GM18861 (cell line): Measurements from ENCODE around the gene FMN1.

Source experiments
- ATAC-seq: cut with Tn5 transposase; IDR thresholded peaks from one replicate; pipeline ENCODE4 v1.9.1; 2021; ENCODE audit not compliant: unreplicated experiment

FMN1 gene

DNA sequence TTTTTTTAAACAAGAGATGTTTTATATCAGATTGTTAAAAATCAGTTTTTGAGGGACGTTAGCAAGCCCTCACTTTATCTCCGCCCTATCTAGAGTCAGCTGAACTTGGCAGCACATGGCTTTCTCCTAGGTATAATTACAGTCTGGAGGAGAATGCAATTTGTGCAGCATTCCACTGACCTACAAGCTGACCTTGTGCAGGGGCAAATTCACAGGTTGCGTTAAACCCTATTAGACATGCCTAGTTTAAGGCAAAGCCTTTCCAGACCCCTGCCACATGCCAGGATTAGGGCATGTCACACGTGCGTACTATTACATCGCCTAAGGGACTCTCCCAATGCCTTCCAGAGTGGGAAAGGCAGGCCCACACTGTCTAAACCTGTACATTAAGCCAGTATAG, 252.7 kb downstream of the FMN1 start:
- ATAC-seq: no peak

DNA sequence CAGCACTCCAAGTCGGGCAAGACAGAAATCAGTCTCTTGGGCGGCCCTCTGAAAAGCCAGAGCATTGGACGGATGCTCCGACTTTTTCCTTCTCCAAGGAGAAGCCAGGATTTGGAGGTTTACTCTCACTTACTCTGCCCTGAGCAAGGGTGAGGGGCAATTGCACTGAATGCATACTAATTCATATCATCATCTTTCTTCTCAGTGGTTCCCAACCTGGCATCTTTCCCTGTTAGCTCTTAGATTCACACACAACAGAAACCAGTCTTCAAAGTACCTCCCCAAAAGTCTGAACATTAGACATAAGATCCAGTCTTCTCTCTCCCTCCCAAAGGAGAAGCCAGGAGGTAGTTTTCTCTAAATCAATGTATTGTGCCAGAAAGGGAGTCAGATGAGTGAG, 257.5 kb downstream of the FMN1 start:
- no peak for ATAC-seq

DNA sequence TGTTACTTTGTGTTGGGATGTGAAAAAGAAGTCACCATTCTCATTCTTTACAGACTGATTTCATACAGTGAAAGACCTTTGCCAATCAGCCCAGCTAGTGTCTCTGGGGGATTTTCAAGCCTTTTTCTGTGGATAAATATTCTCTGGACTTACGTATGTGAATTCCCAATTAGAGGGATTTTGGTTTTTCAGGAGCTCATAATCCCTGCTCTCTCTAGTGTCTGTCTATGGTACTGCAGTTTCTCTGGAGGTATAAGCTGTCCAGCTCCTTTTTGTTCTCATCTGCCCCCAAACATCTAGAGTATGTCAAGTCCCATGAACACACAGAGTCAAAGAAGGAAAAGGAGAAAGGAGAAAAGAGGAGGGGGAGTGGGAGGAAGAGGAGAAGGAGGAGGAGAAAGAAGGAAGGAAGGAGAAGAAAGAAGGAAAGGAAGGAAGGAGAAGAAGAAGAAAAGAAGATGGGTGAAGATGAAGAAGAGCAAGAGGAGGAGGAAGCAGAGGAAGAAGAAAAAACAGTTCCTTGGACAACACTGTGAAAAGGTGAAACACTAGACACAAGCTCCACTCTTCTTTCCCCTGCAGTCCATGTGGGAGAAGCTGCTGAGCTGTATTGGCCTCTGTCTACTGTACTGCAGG, 258.1 kb downstream of the FMN1 start:
- ATAC-seq: no peak

DNA sequence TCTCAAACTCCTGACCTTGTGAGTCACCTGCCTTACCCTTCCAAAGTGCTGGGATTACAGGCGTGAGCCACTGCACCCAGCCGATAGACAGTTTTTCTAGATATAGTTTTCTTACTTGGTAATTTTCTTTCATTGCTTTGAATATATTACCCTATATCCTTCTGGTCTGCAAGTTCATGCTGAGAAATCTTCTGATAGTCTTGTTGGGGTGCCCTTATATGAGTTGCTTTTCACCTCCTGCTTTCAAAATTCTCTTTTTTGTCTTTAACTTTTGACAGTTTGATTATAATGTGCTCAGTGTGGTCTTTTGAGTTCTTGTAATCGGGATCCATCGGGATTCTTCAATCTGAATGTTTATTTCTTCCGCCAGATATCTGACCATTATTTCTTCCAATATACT, 259.4 kb downstream of the FMN1 start:
- no peak for ATAC-seq

DNA sequence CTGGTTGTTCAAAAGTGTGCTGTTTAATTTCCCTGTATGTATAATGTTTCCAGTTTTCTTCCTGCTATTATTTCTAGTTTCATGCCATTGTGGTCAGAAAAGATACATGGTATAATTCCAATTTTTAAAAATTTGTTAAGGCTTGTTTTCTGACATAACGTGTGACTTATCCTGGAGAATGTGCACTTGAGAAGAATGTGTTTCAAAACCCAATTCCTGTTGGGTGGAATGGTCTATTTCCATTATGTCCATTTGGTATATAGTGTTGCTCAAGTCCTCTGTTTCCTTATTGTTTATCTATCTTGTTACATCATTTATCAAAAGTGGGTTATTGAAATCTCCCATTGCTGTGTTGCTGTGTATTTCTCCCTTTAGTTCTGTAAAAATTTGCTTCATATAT, 261.3 kb downstream of the FMN1 start:
- ATAC-seq: no peak

DNA sequence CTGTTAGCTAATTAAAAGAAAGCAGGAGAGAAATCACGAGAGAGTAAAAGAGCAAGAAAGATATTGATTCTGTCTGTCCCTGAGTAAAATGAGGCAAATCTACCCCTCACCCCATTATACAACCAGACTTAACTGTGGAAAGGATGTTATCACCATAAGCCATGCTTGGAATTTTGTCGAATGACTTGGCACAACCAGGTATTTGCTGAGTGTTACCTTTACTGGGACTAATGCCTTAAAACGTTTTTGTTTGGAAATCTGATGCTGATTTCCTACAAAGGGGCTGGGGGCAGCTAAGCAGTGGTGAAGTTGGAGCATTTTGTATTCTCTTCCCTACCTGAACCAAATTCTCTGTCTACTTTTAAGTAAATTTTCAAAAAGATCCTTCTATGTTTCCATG, 265.6 kb downstream of the FMN1 start:
- no peak for ATAC-seq

DNA sequence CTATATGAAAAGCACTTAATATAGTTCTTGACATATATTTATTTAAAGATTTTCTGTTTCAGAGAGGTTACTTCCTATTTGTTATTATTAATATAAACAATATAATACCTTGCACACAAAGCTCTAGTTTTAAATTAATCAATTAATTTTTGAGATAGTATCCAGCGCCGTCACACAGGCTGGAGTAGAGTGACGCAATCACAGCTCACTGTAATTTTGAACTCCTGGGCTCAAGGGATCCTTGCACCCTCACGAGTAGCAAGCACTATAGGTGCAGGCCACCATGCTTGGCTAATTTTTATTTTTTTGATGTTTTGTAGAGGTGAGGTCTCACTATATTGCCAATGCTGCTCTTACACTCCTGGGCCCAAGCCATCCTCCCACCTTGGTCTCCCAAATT, 267.4 kb downstream of the FMN1 start:
- ATAC-seq: no peak

DNA sequence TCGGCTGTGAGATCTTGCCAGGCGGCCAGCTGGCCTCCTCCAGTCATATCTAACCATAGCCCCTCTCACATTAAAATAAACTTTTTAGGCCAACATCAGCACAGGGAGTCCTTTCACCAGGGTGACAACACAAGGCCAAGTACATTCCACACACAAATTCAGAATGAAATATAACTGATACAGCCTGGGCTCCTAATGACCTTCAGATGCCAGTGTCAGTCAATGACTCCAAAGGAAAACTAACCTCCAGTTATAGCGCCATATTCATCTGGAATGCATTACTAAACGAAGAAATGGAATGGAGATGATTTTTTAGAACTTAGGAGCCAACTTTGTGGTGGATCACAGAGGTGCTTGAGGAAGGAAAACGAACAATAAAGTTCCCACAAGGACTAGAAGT, 271.3 kb downstream of the FMN1 start:
- ATAC-seq: no peak

DNA sequence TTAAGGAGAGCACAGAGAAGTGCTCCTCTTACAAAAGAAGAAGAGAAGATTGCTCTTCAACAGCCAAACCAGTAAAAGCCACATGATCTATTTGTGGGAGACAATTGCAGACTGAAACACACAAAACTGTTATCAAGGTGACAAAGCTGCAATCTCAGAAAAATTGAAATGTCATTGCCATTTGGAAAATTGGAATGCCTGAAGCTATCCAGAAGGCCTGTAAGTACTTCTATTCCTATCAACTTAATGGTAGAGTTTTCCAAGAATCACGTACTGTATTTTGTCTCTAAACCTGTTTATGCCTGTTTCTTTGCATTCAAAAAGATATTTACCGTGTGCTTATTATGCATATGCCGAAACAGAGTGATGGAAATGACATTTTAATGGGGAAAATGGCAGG, 272.0 kb downstream of the FMN1 start:
- ATAC-seq: no peak

DNA sequence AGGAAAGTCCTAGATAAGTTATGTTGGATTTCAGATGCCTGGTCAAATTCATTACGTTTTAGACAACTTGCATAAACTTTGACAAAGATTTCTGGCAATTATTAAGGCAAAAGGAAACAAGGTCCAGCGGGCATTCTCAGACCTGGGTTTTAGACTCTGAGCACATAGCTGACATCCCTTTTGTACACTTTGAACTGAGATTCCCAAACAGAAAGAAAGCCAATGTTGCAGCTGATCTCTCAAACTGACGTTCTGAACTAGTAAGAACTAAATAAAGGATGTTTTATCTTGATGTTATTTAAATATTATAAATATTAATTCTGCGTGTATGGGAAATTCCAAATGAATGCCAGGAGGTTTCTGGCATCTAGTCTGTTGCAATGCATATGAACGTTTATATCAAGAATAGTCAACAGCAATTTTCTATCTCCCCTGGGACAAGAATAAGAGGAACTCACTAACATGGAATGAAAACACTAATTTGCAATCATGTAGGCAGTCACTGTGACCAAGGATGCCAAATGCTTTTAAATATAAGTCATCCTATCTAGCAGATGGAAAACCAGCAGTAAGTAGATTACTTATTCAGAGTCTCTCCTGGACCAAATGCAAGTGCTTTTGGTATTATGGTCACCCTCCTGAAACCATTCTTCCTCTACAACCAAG, 274.6 kb downstream of the FMN1 start:
- no peak for ATAC-seq

DNA sequence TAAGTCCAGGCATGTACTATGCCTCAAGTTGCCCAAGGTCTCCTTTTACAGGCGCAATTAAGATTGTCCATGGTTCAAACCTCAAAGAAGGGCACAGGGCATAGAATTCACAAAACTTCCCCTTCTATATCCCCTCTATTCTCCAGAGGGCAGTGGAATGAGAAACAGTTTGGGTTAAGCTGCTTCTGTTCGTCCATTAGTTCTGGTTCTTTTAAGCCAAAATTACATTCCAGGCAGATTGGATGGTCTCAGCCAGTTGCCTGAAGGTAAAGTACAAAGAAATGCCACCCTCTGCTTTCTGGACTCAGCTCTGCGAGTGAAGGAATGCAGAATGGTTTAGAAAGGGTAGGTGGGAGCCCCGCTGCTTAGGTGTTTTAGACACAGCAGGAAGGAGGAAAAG, 276.0 kb downstream of the FMN1 start:
- no peak for ATAC-seq

DNA sequence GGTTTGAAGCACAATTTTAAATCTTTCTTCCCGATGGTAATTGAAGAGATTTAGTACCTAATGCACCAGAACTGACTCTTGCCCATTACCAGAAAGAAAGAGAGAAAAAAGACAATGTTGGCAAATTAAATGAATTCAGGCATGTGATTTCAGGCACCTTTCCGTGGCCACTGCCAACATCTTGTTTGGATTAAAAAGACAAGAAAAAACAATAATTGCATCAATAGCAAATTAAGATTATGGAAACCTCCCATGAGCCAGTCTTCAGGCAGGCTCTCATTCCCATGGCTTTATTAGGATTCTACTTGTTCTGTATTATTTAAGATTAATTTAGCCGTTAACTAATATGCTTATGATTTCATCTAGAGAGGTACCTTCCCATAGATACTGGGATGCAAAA, 283.7 kb downstream of the FMN1 start:
- ATAC-seq: no peak

DNA sequence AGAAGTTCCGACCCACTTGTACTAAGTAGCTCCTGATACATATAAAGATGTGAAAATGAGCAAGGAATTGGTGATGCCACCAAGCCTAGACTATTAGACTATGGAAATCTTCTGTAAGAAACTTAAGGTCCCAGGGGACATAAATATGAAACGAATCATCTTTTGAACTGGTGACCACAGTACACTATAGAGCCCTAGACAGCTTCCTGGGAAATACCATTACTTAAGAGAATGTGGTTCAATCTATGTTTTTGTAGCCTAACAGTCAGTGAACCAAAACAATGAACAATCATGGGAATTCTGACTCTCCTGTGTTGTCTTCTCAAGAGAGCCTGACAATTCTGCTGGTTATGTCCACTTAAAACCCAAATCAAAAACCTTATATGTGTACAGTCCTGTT, 285.1 kb downstream of the FMN1 start:
- ATAC-seq: peak; percentile 33

DNA sequence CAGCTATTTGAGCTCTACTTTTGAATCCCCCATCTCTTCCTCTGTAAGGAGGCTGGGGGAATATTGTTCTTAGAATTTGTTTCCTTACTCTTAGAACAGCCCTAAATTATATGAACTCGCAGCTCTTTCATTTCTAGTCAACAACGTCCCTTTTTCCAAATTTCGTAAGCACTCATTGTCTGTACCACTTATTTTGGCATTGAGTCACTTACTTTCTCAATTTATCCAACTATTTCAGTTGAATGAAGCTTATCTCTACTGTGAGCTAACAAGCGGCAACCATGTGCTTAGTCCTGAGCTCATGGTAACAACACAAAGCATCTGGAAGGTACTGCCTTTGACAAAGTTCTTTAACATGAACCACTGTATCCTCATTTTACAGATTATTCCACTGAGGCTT, 285.6 kb downstream of the FMN1 start:
- peak; percentile 13 for ATAC-seq

DNA sequence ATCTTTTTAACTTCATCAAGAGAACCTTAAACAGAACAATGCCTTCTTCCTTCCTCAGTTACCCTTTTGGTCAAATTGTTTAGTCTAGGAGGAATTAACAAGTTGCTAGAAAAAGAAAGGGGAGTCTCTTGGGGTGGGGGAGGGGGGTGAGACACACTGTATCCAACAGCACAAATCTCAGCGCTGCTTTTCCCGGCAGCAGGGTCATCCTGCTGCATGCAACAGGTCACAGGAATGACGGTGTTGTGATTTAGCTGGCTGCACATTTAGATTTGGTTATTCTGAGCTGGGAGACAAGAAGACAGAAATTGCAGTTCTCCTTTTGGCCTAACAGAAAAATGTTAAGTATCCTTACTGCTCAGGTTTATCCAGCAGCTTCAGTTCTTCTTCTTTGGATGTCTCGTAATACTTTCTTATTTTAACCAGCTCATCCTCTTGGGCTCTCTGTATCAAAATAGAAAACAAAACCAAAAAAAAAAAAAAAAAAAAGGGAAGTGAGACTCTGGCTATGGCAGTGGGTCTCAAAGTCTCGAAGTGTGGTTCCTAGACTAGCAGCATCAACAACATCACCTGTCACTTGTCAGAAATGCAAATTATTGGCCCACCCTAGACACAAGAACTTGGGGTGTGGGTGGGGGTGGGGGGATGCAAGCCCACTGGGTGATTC, 286.2 kb downstream of the FMN1 start:
- peak; percentile 69 for ATAC-seq

DNA sequence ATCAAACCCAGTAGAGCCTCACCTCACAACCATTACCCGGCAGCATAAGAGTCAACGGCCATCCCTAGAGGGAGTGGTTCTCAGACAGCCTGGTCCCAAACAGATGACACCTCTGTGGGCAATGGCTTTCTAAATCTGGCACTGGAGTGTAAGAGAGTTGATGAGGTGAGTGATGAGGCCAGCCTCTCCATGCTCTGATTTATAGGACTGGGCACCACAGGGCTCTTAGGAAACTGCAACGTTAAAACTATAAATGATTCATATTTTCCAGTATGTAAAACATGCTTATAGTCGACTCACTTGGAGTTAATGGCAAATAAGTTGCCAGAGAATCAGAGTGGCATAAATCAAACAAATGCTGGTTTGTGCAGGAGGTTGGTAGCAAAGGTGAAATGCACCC, 289.0 kb downstream of the FMN1 start:
- ATAC-seq: no peak

DNA sequence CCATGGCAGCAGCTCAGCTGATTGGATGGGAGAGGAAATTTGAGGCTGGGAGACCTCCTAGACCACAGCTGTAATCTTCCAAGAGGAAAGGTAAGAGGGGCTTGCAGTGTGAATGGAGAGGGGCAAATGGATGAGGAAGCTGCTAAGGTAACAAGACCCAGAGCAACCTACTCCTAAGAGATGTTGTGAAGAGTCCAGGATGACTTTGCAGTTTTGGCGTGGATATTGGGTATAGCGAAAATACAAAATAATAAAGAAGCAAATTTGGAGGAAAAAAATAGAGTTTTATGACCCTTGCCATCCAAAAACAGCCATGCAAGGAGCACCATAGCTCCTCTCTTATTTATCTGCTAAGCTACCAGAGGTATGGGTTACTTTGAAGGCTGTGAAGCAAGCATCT, 290.1 kb downstream of the FMN1 start:
- no peak for ATAC-seq

DNA sequence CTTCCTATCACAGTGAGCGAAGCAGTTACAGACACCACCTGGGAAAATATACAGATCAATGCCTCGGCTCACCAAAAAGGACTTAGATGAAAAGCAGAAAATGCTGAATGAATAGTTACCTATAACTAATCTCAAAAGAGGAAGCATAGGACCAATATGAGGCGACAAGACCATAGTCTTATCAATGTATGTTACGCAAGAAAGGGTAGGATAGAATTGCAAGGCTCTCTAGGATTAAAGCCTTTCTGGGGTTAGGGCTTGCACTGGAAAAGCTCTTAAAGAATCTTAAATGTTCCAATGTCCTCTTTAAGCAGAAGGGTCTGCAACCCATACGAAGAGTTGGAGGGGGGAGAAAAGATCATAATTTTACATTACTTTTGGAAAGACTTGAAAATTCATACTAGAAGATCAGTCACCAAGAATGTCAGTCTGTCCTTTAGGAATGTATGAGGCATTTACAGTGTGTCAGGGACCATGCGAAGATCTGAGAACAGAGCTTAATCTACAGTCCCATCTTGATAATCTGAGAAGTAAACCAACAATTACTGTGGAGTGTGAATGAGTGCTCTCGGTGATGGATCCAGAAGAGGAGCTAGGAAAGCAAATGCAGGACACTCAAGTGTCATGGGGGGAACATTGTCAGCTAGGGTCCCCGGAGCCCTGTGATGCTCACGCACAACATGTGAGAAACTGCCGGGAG, 290.8 kb downstream of the FMN1 start:
- ATAC-seq: no peak

DNA sequence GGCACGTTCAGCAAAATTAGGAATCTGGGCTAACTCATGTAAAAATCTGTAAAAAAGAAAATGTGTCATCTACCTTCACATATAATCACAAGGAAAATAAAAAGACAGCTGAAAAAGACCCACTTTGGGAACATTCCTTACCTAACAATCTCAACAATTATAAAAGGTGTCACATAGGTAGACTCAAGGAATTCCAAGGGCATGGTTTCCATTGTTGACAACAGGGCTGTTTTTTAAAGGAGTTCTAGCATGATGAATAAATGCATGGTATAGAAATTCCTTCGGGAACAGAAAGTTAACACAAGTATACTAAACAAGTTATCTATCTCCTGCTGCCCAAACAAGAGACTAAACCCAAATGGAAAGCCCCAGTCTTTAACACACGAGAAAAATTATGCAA, 292.5 kb downstream of the FMN1 start:
- no peak for ATAC-seq

DNA sequence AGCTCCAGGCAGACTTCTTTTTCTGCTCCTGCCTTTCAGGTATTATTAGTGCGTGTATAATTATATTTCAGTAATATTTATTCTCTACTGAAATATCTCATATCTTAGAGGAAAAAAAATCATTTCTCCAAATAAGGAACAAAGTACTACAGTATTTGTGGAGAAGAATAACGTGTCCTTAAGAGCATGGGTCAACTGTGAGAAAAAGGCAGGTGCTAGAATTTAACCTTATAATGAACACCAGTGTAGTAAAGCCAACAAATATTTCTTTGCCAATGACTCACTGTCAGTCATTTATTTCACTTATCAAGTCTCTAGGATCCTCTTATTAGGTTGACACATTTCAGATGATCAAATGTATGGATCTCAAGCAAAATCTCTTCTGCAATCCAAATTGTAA, 293.3 kb downstream of the FMN1 start:
- no peak for ATAC-seq

DNA sequence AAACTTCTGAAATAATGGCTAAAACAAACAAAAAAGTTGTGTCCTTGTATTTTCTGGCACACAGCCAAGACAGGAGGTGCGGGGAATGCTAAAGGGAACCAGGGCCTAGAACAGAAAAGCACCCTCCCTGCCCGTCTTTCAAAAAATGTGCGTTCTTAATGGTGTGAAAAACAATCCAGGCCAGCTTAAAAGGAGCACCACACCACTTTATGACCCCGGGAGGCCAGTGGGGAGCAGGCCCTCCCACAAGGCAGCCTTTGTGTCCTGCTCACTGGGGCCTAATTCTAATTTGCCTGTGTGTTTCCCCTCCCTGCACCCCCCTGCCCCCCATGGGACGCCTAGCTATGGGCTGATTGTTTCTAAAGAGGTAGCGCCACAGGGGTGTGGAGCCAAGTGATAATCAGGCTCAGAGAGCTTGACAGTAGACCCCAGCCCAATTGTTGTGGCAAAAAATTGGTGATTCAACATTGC, 295.4 kb downstream of the FMN1 start:
- no peak for ATAC-seq

DNA sequence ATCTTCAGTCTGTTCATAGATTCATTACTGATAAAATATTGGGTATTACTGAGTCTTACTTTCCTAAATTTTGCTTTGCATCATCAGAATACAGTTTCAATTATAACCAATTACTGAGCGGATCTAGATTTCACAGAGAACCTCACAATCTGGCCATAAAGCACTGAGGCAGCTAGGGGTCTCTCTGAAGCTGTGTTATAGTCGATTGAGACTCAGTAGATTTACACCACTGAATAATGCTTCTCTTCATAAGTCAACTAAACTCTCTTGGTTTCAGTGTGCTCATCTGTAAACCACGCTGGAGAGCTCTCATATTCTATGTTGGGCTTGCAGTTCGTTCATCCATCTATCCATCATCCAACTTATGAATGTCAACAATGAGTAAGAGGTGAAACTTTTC, 296.1 kb downstream of the FMN1 start:
- ATAC-seq: peak; percentile 62
